Type B pancreatic cell (in vitro differentiated cells): ENCODE measurements around the gene CLEC3B. TPM values are rescaled to one million over a fixed set of nuclear protein-coding genes. Genes with fewer than 3 reads are reported as not detected.

ENCODE experiments used
- DNase-seq: peaks from one replicate; pipeline ENCODE4 v3.0.0; 2021; ENCODE audit warnings: mixed read lengths; ENCODE audit not compliant: unreplicated experiment; ENCODE audit errors: extremely low spot score
- H3K27ac Mint-ChIP-seq: 2 replicates; pipeline ENCODE4 v1.8.0; 2021; ENCODE audit warnings: mild to moderate bottlenecking, mixed read lengths
- H3K27me3 Mint-ChIP-seq: 2 replicates; pipeline ENCODE4 v1.8.0; 2021; ENCODE audit warnings: mixed read lengths
- H3K36me3 Mint-ChIP-seq: 2 replicates; pipeline ENCODE4 v1.8.0; 2021; ENCODE audit warnings: mixed read lengths
- H3K4me1 Mint-ChIP-seq: one replicate; pipeline ENCODE4 v1.8.0; 2021; ENCODE audit warnings: mixed read lengths; ENCODE audit not compliant: unreplicated experiment
- H3K4me3 Mint-ChIP-seq: 2 replicates; pipeline ENCODE4 v1.8.0; 2021; ENCODE audit warnings: mild to moderate bottlenecking, mixed read lengths
- H3K9me3 Mint-ChIP-seq: 2 replicates; pipeline ENCODE4 v1.8.0; 2021; ENCODE audit warnings: mixed read lengths
- CTCF ChIP-seq: fragments of 200-600 bp; sonication (generic); conservative IDR thresholded peaks from 2 replicates; pipeline ENCODE4 v1.5.0; 2021; ENCODE audit warnings: antibody characterized with exemption, mild to moderate bottlenecking
- total RNA-seq: library from RNA; stranded (reverse); gene quantifications from 2 replicates; pipeline ENCODE4 v1.2.1, GENCODE V29; 2021; ENCODE audit warnings: low replicate concordance

Gene CLEC3B
- total RNA-seq, 1 donor from 2014 or later: 1.2 TPM

DNA sequence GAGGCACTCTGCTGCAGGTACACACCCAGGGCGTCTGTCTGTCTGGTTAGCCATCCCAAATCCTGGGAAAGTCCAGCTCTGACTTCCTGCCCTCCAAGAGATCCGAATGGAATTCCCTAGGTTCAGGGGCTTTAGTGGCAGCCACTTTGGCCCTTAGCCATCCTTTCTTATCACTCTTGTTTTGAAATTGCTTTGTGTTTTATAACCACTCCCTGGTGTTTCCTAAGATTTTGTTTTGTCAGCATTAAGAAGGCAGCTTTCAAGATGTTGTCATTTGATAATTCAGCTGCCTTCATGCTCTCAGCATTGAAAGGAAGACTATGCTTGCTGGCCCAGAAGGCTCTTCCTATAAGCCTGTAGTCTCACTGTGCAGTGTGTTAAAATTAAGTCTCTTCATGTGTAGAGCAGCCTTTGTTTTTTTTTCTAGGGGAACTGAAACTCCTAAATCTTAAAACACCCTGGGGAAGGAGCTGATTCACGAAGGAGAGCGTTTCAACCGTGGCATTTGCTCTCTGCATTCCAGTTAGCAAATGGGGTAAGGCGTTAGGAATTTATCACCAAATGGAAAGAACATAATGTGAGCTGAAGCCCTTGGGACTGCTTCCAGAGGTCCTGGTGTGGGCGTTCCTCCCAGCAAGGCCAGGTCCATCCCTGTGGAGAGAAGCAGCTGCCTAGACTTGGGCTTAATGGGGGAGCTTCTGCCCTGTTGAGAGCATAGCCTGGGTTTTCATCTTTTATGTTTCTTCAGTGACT is 14.2 kb upstream of the CLEC3B start:
- TF ChIP-seq CTCF: no peak
- no peak for DNase-seq
- H3K4me1 Mint-ChIP-seq: peaks cover 4% of the 10 kb centered on the region
- no peak overlapping the region for H3K4me3 Mint-ChIP-seq
- no peaks in the 10 kb centered on the region for H3K9me3 Mint-ChIP-seq
- no peaks in the 10 kb centered on the region for H3K27me3 Mint-ChIP-seq
- H3K36me3 Mint-ChIP-seq: peaks cover 31% of the 10 kb centered on the region
- H3K27ac Mint-ChIP-seq: no peak overlapping the region

DNA sequence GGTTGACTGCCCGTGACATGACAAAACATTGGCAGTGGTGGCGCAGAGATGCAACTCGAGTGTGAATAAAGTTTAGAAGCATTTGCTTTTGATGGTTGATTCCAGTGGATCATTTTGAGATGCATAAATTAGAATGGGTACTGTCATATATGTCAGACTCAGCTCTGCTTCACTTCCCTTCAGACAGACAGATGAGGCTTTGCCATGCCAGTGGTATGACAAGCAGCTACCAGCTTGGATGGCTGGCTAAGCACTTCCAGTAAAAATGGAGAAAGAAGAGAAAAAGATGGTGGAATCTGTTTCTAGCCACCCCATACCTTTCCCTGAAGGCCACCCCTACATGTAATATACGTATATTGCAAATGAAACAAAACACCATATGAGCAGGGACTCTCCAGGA is 13.5 kb upstream of the CLEC3B start:
- peaks cover 29% of the 10 kb centered on the region for H3K36me3 Mint-ChIP-seq
- TF ChIP-seq CTCF: no peak
- no peak for DNase-seq
- peaks cover 4% of the 10 kb centered on the region for H3K4me1 Mint-ChIP-seq
- H3K27ac Mint-ChIP-seq: no peak overlapping the region
- H3K27me3 Mint-ChIP-seq: no peaks in the 10 kb centered on the region
- H3K9me3 Mint-ChIP-seq: no peaks in the 10 kb centered on the region
- no peak overlapping the region for H3K4me3 Mint-ChIP-seq

DNA sequence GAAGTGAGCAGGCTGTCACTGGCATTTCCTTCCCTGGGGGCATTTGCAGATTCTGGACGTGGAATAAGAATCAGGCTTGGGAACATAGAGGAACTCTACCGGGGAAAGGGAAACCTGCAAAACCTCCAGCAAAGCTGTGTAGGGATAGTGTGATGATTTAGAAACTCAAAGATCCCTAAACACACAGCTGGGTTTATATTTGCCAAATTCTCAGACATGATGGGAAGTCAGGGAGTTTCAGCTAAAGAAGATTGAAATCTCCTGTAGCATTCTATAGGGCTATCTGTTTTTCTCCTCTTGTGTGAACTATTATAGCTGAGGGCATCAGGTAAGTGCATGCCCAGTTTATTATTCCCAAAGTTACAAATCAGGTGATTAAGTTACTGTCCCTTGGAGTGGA is 9.2 kb upstream of the CLEC3B start:
- no peak for DNase-seq
- H3K27me3 Mint-ChIP-seq: no peaks in the 10 kb centered on the region
- no peak overlapping the region for H3K4me3 Mint-ChIP-seq
- TF ChIP-seq CTCF: no peak
- H3K27ac Mint-ChIP-seq: no peak overlapping the region
- peaks cover 12% of the 10 kb centered on the region for H3K4me1 Mint-ChIP-seq
- no peaks in the 10 kb centered on the region for H3K9me3 Mint-ChIP-seq
- H3K36me3 Mint-ChIP-seq: peaks cover 16% of the 10 kb centered on the region

GRCh38 chr3:45017821-45018220 is 8.3 kb upstream of the CLEC3B start:
- no peak overlapping the region for H3K4me3 Mint-ChIP-seq
- DNase-seq: no peak
- peaks cover 10% of the 10 kb centered on the region for H3K36me3 Mint-ChIP-seq
- H3K27ac Mint-ChIP-seq: no peak overlapping the region
- H3K4me1 Mint-ChIP-seq: peaks cover 12% of the 10 kb centered on the region
- no peaks in the 10 kb centered on the region for H3K27me3 Mint-ChIP-seq
- H3K9me3 Mint-ChIP-seq: no peaks in the 10 kb centered on the region
- TF ChIP-seq CTCF: no peak

- no peak overlapping the region for H3K4me3 Mint-ChIP-seq
- no peak for TF ChIP-seq CTCF
- peaks cover 12% of the 10 kb centered on the region for H3K4me1 Mint-ChIP-seq
- DNase-seq: no peak
- no peaks in the 10 kb centered on the region for H3K27me3 Mint-ChIP-seq
- no peak overlapping the region for H3K27ac Mint-ChIP-seq
- peaks cover 3% of the 10 kb centered on the region for H3K36me3 Mint-ChIP-seq
- no peaks in the 10 kb centered on the region for H3K9me3 Mint-ChIP-seq
Observed at GRCh38 chr3:45020534-45020933, 5.6 kb upstream of the CLEC3B start.
